GM21786 (cell line): ENCODE results near the gene SLIT3.
"Not testable (repeated sequence)": the region's sequence is repeated elsewhere in the genome, so short reads cannot be mapped to it uniquely, and the experiment has no call there.

Source experiments
- ATAC-seq: cut with Tn5 transposase; IDR thresholded peaks from one replicate; pipeline ENCODE4 v1.9.1; 2021; ENCODE audit not compliant: unreplicated experiment

SLIT3 gene

DNA sequence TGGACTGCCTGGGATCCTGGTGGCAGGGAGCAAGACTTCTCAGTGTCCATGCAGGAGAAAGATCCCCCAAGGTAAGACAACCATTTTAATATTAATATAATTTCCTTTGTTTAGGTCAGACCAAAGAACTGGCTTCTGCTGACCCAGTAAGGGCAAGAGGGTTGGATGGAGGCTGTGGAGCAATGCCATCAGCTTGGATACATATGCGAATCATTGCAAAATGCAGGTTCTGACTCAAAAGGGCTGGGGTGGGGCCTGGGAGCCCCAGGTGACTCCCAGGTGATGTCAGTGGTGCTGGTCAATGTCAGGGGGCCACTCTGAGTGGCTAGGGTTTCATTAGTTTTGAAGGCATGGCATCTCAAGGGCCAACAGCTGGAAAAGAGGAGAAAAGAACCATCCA, 632.9 kb downstream of the SLIT3 start:
- no peak for ATAC-seq

DNA sequence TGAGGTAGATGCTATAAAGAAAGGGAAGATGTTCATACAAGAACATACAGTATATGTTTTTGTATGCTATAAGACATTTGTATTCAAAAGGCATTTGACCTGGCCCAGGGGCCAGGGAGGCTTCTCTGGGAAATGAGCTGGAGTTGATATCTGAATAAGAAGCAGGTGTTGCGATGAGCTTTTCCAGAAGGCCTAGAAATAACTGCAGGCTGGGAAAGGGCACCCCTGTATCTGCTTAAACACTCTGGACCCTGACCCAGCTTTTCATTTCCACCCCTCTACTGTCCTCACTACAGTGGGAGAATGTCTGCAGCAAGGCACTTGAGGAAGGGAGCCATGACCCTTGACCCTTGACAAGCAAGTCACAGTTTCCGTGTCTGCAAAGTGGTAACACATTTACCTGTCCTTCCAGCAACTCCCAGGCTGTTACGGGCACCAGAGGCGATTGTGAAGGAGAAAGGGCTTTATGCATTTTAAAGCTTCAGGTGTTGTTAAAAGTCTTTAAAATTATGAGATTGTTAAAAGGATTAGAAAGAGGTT, 633.6 kb downstream of the SLIT3 start:
- no peak for ATAC-seq

DNA sequence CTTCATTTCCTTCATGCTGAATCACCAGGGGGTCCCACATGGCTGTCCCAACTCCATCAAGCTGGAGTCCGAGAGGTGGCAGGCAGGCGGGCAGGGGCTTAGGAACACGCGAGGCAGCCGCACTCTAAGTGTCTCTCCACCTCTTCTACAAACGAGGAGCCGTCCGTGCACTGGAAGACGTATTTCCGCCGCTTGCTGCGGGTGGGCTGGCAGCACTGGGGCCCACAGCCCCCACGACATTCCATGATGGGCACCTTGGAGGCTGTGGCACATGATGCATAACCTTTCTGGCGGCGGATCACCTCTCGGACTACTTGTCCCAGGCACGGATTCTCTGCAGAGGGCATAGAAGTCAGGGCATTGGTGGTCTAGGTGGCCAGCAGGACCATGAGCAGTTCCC, 634.6 kb downstream of the SLIT3 start:
- no peak for ATAC-seq

DNA sequence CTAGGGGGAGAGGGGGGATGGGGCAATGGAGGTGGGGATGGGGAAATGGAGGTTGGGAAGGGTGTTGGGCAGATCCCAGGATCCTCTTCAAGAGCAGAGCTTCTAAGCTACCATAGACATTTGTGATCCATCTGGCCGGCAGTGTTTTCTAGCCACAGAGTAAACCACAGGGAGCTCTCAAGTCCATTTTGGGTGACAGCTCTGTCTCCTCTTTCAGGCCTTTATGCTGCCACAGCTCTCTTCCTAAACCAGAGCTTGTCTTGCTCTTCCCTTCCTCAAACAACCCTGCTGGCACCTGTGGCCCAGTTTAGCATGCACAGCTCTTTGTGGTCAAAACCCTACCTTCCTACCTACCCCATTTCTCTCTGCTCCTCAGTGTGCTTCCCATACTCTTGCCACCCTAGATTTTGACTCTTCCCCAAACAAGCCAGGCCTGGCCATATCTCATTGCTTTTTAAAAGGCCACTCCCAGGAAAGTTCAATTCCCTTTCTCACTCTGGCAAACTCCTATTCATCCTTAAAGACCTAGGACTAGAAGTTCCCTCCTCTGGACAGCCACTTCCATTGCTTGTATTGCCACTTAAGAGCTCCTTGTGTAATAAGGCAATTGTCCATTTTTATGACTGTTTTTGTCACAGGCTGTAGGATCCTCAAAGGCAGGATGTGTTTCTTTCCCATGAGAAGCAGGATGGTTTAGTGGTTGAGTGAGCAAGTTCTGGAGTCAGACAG, 637.5 kb downstream of the SLIT3 start:
- no peak for ATAC-seq

DNA sequence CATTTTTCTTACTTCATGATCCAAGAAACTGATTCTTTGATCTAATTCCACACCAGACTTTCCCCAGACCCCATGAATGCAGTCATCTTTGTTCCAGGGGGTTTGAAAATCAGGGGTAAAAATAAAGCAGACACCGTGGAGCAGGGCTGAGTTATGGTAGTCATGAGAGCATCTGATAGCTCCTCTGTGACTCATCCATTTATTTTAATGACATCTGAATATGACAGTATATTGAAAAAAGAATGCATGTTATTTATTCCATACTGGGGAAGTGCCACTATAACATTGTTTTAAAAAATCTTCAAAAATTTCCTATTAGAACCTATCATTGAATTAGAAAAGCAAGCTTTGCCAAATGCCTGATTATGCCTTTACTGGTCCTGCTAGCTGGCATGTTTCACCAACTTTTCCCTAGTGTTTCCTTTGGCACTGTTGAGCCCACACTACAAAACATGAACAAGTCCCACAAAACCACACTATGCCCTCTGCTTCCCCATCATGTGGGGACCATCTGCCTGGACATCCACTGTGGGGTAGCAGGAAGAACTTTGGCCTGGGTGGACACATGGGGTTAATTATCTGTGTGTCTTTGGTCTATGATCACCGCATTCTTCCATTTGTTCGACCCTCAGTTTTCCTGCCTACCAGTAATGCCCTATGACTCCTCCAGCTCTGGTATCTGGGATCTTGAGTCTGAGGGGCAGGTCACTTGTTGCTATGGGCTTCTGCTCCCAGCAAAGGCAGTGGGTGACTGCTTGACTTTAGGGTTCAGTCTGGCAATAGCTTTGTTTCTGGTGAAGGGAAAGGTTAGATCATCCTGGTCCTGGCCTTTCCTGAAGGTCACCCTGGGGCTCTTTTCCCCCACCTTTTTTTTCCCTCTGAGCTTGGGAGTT, 639.1 kb downstream of the SLIT3 start:
- ATAC-seq = no peak

DNA sequence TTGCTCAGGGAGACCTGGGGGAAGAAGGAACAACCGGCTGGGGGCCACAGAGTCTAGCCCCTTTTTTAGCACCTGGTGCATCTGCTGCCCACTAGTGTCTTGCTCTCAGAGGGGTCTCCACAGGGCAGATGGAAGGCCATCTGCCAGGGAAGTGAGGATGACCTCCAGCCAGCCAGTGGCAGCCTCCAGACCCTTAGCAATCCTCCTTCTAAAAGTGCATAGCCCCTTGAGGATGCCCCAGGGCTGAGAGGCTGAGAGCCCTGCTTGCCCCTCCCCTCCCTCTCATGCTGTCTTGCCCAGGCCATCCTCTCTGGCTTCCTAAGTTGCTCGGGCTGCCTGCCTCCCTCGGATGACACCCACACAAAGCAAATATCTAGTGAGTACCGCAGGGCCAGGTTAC, 640.2 kb downstream of the SLIT3 start:
- no peak for ATAC-seq

DNA sequence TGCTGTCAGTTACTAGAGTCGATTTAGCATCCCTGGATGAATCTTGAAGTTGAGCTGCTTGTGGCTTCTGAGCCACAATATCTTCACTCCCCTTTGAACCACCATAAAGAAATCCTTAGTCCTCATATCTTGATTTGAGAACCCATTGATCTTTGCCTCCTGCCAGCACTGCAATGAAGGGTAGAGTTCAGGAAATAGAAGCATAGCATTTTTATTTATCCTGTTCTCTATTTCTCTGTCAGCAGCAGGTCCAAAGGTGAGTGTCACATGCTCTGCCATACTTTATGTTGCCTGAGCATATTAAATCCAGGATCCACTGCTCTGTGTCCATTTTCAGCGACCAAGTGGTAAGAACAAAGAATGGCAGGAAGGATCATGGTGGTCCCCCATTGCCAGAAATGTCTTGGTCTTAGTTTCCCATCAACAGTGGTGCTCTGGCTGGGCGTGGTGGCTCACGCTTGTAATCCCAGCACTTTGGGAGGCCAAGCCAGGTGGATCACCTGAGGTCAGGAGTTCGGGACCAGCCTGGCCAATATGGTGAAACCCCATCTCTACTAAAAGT, 641.6 kb downstream of the SLIT3 start:
- no peak for ATAC-seq

DNA sequence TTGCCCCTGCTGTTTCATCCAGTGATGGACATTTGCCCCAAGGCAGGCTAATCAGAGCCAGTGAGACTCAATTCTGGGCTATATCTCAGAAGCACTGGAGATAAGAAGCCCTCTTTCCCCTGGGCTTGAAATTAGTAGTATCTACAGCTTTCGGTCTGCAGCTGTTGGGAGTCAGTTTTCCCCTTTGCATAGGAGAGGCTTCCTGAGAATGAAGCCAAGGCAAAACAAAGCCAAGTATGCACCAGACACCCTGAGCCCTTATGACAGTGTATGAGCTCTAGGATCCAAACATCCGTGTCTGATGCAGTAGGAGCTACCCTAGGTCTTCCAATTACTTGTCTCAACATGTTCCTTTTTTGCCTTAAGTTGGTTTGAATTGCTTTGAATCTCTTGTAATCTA, 642.5 kb downstream of the SLIT3 start:
- ATAC-seq = no peak

DNA sequence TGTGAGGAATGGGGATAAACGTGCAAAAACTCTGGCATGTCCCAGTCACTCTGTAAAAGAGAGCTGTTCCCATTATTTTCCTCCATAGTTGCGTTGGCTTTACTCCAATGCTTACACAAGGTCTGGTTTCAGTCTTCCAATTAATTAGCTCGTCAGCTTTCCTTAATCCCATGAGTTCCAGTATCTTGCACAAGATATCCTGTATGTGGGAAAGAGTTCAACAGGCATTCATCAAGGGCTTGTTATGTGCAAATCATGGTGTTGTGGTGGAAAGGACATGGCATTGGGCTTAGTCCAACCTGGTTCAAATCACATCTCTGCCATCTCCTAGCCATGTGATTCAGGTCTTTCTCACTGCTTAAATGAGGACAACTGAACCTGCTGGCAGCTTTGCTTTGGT, 644.3 kb downstream of the SLIT3 start:
- no peak for ATAC-seq

DNA sequence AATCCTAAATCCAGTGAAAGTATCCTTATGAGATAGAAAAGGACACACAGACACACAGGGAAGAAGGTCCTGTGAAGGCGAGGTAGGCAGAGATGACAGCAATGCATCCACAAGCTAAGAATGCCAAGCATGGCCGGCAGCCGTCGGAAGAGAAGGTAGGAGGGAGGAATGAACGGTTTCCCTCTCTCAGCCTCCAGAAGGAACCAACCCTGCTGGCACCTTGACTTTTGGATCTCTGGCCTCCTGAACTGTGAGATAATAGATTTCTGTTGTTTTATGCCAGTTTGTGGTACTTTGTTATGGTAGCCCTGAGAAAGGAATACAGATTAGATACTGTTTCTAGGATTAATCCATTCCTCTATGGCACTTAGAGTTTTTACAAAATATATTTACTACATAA, 645.6 kb downstream of the SLIT3 start:
- no peak for ATAC-seq

DNA sequence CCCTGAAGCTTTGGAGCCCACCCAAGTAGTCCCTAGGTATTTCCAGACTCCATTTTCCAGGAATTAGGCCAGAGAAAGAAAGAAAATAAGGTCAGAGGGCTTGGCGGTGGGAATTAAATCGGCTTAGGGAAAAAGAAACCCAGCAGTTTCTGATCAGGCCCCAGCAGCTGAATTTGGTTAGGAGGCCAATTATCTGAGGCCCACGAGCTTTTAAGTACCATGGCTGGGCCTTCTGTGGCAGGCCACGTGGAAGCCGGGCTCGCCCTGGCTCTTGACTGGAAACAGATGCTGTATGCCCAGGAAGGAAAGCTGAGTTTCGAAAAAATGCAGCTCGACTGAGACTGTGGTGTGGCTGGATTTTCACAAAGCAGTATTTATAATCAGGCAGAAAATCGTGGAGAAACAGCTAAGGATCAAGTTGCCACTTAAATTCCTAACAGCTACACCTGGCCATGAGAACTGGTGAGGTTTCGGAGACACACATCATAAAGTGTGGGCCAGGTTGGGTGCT, 646.7 kb downstream of the SLIT3 start:
- no peak for ATAC-seq

DNA sequence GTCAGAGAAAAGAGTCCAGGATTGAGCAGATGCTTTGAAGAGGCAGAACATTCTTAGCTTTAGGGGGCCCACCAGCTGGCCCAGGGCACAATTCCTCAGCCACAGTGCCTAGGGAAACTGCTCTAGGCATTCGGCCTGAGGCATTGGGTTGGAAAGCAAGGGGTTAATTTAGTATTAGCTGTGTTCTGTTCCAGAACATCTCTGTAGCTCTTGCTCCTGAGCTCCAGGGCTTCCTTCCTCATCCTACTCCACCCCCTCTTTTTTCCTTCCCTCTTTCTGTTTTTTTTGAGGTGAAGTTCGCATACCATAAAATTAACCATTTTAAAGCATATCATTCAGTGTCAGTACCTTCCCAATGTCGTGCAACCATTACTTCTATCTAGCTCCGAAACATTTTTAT, 647.3 kb downstream of the SLIT3 start:
- no peak for ATAC-seq

DNA sequence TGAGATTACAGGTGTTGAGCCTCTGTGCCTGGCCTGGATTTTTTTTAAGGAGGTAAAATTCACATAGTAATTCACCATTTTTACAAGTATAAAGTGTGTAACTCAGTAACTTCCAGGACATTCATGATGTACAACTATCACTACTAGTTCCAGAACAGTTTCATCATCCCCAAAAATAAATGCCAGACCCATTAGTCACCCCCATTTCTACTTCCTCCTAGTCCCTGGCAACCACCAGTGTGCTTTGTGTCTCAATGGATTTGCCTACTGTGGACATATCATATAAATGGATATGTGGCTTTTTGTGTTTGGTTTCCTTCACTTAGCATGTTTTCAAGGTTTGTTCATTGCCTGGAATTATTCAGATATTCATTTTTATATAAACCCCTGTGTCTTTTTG, 649.3 kb downstream of the SLIT3 start:
- no peak for ATAC-seq

DNA sequence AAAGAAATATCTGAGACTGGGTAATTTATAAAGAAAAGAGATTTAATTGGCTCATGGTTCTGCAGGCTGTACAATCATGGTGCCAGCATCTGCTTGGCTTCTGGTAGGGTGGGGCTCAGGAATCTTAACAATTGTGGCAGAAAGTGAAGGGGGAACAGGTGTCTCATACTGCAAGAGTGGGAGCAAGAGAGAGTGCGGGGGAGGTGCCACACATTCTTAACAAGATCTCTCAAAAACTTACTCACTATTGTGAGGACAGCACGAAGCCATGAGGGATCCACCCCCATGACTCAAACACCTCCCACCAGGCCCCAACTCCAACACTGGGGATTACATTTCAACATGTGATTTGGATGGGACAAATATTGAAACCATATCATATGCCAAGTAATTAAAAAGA, 651.6 kb downstream of the SLIT3 start:
- no peak for ATAC-seq

DNA sequence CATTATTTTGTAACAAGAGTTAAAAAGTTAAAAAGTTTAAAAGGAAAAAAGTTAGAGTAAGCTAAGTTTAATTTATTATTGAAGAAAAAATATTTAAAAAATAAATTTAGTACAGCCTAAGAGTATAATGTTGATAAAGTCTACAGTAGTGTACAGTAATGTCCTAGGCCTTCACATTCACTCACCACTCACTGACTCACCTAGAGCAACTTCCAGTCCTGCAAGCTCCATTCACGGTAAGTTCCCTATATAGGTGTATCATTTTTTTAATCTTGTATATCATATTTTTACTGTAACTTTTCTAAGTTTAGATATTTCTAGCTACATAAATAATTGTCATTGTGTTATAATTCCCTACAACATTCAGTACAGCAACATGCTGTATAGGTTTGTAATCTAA, 652.4 kb downstream of the SLIT3 start:
- ATAC-seq = no peak

DNA sequence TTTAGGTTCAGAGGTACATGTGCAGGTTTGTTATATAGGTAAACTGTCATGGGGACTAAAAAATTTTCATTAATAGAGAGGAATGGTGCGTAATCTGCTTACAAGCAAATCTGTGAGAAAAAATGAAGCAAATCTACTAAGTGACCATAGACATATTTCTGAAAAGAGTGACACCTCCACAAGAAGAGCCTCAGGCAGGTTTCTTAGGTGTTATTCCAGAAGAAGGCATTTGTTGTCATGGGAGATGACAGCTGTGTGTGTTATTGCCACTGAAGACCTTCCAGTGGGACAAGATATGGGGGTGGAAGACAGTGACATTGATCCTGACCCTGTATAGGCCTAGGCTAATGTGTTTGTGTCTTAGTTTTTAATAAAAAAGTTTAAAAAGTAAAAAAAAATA, 652.9 kb downstream of the SLIT3 start:
- no peak for ATAC-seq

DNA sequence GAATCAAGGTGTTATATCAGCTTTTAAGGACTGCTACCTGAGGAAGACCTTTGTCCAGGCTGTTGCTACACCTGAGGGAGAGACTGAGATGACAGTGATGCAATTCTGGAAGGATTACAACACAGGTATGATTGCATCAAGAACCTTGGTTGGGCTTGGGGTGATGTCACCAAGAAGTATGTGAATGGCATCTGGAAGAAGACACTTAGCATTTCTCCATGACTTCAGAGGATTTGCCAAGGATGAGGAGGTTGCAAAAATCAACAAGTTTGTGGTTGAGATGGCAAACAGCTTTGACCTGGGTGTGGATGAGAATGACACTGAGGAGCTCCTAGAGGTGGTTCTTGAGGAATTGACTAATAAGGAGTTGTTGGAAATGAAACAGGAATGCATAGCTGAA, 653.9 kb downstream of the SLIT3 start:
- ATAC-seq = no peak

DNA sequence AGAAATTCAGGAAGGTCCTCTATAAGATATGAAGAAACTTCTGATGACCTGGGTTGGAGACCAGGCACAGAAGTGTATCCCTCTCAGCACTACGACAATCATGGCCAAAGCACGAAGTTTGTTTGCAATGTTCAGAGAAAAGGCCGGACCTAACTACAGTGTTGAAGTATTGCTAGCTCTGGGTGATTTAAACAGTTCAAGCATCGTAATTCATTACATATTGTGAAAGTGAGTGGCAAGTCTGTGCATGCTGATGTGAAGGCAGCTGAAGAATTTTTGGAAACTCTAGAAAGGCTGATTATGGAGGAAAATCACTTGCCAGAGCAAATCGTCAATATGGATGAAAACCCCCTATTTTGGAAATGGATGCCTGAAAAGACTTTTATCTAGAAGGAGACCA, 654.6 kb downstream of the SLIT3 start:
- ATAC-seq = no peak

DNA sequence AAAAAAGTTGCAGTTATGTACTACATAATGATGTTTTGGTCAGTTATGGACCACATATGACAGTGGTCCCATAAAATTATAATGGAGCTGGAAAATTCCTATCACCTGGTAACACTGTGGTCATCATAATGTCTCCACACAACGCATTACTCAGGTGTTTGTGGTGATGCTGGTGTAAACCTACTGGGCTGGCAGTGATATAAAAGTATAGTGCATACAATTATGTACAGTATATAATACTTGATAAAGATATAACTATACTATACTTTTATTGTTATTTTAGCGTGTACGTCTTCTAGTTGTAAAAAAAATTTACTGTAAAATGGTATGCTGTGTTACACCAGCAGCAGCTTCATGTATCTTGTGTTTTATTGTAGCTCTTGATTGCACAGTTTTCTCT, 655.7 kb downstream of the SLIT3 start:
- no peak for ATAC-seq

DNA sequence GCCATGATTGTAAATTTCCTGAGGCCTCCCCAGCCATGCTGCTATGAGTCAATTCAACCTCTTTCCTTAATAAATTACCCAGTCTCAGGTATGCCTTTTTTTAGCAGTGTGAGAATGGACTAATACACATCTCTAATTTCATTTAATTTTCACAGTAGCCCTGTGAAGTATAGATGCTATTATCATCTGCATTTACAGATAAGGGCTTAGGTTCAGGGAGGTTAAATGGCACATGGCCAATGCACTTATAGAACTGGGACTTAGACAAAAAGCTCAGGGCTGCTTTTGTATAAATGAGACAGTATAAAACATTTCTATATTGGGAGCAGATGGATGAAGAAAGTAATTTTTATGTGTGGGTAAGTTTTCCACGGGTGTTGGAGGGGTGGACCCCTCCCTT, 658.9 kb downstream of the SLIT3 start:
- no peak for ATAC-seq

DNA sequence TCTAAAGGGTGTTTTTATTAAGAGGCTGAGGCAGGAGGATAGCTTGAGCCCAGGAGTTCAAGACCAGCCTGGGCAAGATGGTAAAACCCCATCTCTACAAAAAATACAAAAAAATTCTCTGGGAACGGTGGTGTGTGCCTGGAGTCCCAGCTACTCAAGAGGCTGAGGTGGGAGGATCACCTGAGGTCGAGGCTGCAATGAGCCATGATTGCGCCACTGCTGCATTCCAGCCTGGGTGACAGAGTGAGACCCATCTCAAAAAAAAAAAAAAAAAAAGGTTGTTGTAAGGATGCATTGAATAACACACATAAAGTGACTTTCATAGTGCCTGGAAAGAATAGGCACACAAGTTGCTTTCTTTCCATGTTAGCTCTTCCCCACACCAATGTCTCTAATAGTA, 662.1 kb downstream of the SLIT3 start:
- not testable (repeated sequence) for ATAC-seq

DNA sequence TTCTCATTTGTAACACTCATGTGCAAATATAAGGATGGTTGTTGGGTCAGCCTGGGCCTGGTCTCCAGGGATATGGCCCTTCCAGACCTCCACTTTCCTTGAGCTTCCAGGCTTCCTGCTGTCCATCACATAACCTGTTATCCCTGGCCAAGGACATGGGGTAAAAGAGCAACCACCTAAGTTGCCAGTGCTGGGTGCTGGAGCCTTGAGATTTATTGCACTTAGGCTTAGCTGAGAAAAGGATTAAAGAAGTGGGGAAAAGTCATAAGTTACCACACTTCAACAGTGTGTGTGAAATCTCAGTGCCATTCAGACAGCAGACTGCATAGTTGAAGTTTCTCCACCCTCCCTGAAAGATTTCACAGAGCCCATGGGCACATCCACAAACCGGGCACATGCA, 663.1 kb downstream of the SLIT3 start:
- no peak for ATAC-seq
